ENCODE measurements around the gene GMPR2. TPM values are rescaled to one million over a fixed set of nuclear protein-coding genes. Genes with fewer than 3 reads are reported as not detected.

Gene GMPR2
- total RNA-seq, 1 donor from 2014 or later: 73.2 TPM

DNA sequence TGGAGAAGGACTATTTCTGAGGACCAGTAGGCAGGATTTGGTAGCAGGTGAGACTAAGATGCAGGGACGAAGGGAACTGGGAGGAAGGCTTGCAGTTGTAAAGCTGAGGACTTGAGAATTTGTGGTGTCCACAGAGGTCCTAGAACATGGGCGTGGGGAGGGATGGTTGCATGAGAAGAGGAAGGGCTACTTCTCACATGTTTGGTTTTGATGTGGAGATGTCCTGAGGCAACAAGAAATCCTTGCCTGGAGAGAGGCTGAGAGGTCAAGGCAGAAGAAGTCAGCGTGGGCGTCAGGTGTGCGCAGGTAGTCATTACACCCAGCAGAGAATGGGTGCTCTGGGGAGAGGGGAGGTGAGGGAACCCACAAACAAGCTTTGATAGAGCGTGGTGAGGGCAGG lies 44.3 kb downstream of the GMPR2 start:
- peaks cover 43% of the 10 kb centered on the region for H3K4me1 ChIP-seq
- TF ChIP-seq, protein P1, sequence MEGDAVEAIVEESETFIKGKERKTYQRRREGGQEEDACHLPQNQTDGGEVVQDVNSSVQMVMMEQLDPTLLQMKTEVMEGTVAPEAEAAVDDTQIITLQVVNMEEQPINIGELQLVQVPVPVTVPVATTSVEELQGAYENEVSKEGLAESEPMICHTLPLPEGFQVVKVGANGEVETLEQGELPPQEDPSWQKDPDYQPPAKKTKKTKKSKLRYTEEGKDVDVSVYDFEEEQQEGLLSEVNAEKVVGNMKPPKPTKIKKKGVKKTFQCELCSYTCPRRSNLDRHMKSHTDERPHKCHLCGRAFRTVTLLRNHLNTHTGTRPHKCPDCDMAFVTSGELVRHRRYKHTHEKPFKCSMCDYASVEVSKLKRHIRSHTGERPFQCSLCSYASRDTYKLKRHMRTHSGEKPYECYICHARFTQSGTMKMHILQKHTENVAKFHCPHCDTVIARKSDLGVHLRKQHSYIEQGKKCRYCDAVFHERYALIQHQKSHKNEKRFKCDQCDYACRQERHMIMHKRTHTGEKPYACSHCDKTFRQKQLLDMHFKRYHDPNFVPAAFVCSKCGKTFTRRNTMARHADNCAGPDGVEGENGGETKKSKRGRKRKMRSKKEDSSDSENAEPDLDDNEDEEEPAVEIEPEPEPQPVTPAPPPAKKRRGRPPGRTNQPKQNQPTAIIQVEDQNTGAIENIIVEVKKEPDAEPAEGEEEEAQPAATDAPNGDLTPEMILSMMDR (IDR thresholded peaks at IDR 0.05): no peak
- no peaks in the 10 kb centered on the region for H3K9me3 ChIP-seq
- no peak overlapping the region for H3K4me3 ChIP-seq
- no peaks in the 10 kb centered on the region for H3K27me3 ChIP-seq
- H3K27ac ChIP-seq: peak overlapping the region; percentile 42
- intact Hi-C loops (cut with DNase I): no loop called here
- DNase-seq (no peak), ATAC-seq (no peak)
- no peaks in the 10 kb centered on the region for H3K36me3 ChIP-seq

DNA sequence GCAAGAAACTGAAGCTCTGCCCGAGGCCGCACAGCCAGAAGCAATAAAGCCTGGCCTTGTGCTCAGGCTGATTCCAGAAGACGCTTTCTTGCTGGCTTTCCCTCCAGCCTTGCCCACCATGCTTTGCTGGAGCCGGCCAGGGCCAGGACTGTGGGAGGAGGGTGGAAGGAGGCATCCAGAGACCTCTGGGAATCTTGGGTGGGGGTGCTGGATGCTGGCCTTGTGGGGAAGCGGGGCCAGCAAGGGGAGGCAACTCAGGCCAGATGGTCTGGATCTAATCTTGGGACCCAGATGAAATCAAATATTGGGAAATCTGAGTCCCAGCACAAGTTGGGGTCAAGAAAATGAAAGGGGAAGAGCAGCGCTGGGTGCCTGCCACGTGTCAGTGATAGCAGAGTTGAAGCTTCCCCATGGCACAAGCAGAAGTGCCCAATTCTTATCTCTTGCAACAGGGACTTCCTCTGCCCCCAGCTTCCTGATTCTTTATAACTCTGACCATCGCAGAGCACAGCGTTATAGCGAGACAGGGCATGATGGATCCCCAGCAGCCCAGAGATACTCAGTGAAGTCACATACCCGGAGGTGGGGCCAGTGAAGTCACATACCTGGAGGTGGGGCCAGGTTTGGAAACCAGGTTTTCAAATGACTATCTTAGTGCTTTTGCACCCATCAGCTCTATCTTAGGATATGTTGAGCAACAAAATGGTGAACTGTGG lies 45.0 kb downstream of the GMPR2 start:
- H3K4me1 ChIP-seq: peaks cover 36% of the 10 kb centered on the region
- TF ChIP-seq, protein P1 (IDR thresholded peaks at IDR 0.05): no peak
- intact Hi-C loops (cut with DNase I): no loop called here
- no peaks in the 10 kb centered on the region for H3K9me3 ChIP-seq
- peak overlapping the region; percentile 42 for H3K27ac ChIP-seq
- ATAC-seq: peak; percentile 60
- H3K4me3 ChIP-seq: no peak overlapping the region
- DNase-seq: no peak
- no peaks in the 10 kb centered on the region for H3K36me3 ChIP-seq
- no peaks in the 10 kb centered on the region for H3K27me3 ChIP-seq

DNA sequence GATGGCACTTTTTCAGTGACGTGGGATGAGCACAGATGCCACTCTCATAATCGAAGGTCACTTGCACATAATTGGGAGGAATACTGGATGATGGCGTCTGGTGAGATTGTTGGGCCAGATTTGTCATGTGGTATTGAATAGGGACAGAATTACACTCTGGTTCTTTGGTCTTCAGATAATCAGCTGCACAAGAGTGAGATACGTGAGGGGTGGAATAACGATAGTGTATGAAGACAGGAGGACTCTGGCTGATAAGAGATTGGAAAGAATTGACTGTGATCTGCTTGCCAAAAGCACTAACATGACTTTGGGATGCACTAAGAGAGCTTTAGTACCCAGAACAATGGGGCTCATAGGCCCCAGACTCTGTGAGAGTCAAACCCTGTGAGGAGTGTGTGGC lies 45.7 kb downstream of the GMPR2 start:
- ATAC-seq: no peak
- Histone ChIP-seq H3K27me3 (no peaks in the 10 kb centered on the region), H3K27ac (no peak overlapping the region), H3K9me3 (no peaks in the 10 kb centered on the region), H3K4me1 (peaks cover 30% of the 10 kb centered on the region), H3K4me3 (no peak overlapping the region), H3K36me3 (no peaks in the 10 kb centered on the region)
- intact Hi-C loops (cut with DNase I): no loop called here
- TF ChIP-seq, protein P1 (IDR thresholded peaks at IDR 0.05): no peak
- DNase-seq: no peak

DNA sequence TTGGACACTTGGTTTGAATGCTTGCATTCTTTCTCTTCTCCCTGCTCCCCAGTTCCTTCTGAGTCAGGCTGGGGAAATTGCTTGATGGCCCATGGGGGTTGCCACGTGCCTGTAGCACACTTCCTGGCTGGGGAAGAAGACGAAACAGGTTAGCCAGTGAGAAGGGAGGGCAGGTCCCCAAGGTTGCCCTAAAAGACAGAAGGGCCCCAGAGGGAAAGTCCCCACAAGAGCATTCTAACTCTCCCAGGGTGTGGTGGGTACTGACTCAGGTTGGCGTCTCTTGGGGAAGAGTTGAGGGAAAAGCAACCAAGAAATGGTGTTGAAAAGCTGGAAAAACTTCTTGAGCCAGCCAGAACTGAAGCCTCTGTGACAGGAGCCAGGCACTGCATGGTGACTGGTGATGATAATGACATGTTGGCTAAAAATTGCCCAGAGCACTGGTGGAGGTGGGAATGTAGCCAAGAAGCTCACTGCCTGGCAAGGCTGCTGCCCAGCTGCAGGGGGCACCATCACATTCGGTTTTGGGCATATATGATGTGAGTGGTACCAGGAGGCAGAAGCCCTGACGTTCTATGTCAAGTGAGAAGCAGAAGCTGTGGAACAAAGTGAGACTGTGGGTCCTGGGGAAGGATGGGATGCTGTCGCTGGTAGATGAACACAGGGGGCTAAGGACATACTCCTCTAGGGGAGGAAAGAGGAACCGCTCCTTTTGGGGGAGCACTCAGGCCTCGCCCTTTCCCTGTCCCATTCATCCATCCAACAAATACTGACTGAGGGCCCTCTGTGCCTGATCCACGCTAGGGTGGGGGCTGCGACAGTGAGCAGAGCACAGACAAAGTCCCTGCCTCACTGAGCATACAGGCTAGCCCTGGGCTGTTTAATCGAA lies 46.8 kb downstream of the GMPR2 start:
- Histone ChIP-seq H3K36me3 (no peaks in the 10 kb centered on the region), H3K9me3 (no peaks in the 10 kb centered on the region), H3K27ac (no peak overlapping the region), H3K27me3 (no peaks in the 10 kb centered on the region), H3K4me3 (no peak overlapping the region), H3K4me1 (peaks cover 21% of the 10 kb centered on the region)
- DNase-seq (no peak), ATAC-seq (peak; percentile 21)
- TF ChIP-seq, protein P1 (IDR thresholded peaks at IDR 0.05): peak; percentile 18
- intact Hi-C loops (cut with DNase I): no loop called here

DNA sequence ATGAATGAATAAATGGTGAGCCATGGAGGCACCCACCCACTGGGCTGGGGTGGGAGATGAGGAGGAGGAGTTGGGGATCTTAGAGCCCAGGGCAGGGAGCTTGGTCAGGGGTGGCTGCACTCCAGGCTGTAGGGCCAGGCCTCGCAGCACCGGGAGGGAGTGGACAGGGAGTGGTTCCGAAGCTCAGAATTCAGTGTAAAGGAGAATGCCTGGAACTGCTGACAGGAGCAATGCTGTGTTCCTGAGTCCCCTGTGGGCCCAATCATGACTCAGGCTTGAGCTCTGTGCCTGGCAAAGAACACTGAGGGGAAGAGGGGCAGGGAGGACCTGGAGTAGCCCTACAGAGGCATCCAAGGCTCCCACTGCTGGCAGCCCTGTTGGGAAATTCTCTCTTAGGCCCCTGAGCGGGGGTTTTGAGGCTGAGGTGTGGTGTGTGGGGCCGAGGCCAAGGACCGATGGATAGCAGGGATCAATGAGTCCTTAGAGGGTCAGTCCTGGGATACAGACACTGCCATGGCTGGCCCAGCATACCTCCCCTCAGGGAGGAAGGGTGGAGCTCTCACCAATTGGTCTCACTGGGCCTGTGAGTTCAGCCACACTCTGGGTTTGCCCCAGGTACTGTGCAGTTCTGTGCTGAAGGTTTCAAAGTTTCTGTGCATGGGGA lies 48.2 kb downstream of the GMPR2 start:
- Histone ChIP-seq H3K9me3 (no peaks in the 10 kb centered on the region), H3K36me3 (no peaks in the 10 kb centered on the region), H3K4me1 (peaks cover 14% of the 10 kb centered on the region), H3K4me3 (no peak overlapping the region), H3K27ac (no peak overlapping the region), H3K27me3 (no peaks in the 10 kb centered on the region)
- intact Hi-C loops (cut with DNase I): no loop called here
- ATAC-seq: no peak
- DNase-seq: no peak
- TF ChIP-seq, protein P1 (IDR thresholded peaks at IDR 0.05): no peak

Data from upper lobe of right lung (tissue), 1 donor.